Fibroblast of skin of left biceps (primary cell): ENCODE measurements around the gene ZNF609.
"Not testable (repeated sequence)": the region's sequence is repeated elsewhere in the genome, so short reads cannot be mapped to it uniquely, and the experiment has no call there.

Source experiments
- DNase-seq, 2 experiments: peaks; one replicate each; pipeline ENCODE4 v3.0.0-alpha.2; 2013; ENCODE audit warnings: low read depth in 2 of 2

ZNF609 gene

DNA sequence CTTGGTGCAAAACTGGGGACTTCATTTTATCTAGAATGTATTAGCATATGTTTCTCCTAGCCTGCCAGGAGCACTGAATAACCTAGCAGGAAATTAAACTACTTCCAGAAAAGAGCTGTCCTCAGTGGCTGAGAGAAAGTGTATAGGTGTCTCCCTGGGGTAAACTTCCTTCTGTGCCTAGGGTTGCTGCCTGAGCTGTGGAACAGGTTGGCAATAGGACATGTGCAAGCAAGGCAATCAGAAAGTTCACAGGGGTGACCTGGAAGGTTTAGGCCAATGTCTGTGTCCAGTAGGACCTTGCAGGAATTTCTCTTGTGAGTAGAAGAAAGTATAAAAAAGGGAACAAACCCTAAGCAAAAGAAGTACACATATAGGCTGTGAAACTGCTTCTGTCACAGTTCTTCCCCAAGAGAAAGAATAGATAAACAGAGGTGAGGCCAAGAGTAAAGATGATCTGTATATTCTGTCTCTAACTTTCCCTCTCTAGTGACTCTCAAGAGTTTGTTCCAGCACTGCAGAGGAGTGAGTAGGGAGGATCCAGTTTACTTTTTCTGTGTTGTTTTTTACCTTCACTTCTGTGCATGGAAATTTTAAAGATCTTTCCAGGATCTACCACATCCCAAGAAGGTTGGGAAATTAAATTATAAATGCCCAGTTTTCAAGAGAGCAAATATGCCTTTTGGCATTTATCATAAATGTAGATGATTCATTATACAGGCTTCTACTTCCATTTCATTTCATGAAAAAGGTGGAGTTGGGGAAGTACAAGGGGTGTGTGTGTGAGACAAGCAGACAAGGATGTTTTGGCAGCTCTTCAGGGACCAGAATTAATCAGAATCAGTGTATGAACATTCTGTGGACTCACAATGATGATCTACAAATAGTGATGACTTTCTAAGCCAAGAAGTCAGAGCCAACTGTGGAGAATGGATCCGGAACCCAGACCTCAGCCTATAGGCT lies 159.8 kb downstream of the ZNF609 start:
- DNase-seq, result peak; percentile 70 to 72

GRCh38 chr15:64621056-64621455 lies 160.7 kb downstream of the ZNF609 start:
- no peak for DNase-seq

- no peak for DNase-seq
Measured at GRCh38 chr15:64622410-64623260, 162.3 kb downstream of the ZNF609 start.

GRCh38 chr15:64623347-64623996 lies 163.1 kb downstream of the ZNF609 start:
- peak; percentile 38 to 55 for DNase-seq

GRCh38 chr15:64624242-64624641 lies 163.9 kb downstream of the ZNF609 start:
- DNase-seq, result no peak

DNA sequence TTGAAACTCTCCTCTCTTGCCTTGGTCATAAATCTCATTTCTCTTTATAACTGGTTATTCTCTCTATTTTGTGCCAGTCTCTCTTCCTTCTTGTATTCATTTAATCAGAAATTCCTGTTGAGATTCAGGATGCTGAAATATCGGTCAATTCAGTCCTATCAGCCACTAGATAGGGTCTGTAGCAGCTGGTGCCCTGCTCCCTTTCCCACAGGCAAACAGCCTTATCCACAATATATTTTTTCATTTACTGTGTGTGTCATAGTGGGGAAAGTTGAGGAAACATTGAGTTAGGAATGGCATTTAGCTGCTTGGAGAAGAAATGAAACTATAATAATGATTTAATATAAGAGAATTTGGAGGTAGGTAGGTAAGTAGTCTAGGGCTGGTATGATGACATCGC lies 168.7 kb downstream of the ZNF609 start:
- no peak for DNase-seq

DNA sequence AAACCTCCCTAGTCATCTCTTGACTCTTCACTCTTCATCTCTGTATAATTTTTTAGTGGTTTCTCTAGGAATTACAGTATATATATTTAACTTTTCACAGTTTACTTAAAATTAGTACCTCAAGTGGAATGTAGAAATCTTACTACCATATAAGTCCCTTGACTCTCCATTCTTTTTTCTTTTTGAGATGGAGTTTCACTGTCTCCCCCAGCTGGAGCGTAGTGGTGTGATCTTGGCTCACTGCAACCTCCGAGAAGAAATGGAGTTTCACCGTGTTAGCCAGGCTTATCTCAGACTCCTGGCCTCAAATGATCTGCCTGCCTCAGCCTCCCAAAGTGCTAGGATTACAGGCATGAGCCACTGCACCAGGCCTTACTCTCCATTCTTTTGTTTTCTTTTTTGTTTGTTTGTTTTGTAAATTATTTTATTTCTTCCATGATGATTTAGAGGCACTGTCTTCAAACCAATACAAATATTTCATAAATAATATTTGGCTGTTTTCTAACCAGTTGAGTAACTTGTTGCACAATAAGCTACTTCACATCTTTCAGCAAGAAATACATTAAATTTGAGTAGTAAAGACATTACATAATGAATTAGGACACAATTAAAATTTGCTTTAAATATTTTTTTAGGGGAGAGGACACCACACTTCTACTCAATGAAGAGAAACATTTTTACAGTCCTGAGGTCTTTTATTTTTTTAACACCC lies 170.2 kb downstream of the ZNF609 start:
- DNase-seq, result no peak

- not testable (repeated sequence) for DNase-seq
Measured at GRCh38 chr15:64632639-64633038, 172.3 kb downstream of the ZNF609 start.

DNA sequence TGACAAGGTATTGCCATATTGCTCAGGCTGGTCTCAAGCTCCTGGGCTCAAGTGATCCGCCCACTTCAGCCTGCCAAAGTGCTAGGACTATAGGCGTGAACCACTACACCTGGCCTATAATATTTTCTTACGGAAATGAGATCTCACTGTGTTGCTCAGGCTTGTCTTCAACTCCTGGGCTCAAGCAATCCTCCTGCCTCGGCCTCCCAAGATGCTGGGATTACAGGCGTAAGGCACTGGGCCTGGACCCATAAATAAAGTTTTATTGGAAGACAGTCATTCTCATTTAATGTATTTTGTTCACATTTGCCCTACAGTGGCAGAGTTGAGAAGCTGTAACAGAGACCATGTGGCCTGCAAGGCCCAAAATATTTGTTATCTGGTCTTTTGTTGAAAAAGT lies 173.0 kb downstream of the ZNF609 start:
- no peak for DNase-seq

GRCh38 chr15:64634027-64634426 lies 173.6 kb downstream of the ZNF609 start:
- no peak for DNase-seq

GRCh38 chr15:64634576-64635498 lies 174.5 kb downstream of the ZNF609 start:
- DNase-seq, result no peak

- peak in 1 of 2 experiments; percentile 25 for DNase-seq
Measured at GRCh38 chr15:64635499-64636495, 175.4 kb downstream of the ZNF609 start.

DNA sequence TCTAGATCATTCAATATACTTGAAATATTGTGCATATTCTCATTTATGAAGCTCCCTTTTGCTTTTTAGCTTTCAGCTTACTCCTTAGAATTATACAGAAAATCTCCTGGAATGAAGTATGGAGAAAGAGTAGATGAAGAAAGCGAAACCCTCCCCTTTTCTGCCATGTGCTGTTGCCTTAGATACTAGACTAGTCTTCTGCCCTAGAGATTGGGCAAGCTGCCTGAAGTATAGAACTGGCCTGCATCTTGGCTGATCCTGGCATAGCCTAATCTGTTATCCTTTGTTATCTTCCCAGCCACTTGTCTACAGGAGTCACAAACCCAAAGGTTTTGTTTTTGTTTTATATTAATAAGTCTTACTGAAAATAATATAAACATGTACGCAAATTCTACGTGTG lies 176.2 kb downstream of the ZNF609 start:
- no peak for DNase-seq

DNA sequence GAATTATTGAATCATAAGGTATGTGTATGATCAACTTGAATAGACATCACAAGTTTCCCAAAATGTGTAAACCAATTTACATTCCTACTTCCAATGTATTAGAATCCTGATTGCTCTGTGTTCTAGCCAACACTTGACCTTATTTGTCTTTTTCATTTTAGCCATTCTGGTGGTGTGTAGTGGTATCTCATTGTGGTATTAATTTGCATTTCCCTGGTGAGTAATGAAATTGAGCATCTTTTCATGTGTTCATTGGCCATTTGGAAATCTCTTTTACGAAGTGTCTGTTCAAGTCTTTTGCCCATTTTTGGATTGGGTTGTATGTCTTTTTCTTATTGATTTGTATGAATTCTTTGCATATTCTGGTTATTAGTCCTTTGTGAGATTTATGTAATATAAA lies 177.0 kb downstream of the ZNF609 start:
- no peak for DNase-seq

DNA sequence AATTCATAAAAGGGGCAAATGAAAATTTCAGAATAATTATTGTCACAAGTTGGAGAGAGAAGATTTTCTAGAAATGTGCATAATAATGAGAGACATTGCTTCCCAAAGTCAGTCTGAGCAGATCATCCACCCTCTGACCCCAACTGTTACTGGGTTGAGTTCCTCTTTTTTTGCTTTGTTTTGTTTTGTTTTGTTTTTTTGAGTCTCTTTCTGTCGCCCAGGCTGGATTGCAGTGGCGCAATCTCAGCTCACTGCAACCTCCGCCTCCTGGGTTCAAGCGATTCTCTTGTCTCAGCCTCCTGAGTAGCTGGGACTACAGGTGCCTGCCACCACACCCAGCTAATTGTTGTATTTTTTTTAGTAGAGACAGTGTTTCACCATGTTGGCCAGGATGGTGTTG lies 179.4 kb downstream of the ZNF609 start:
- not testable (repeated sequence) for DNase-seq

- DNase-seq, result no peak
Measured at GRCh38 chr15:64640146-64640871, 179.9 kb downstream of the ZNF609 start.

- no peak for DNase-seq
Measured at GRCh38 chr15:64642875-64643274, 182.5 kb downstream of the ZNF609 start.

DNA sequence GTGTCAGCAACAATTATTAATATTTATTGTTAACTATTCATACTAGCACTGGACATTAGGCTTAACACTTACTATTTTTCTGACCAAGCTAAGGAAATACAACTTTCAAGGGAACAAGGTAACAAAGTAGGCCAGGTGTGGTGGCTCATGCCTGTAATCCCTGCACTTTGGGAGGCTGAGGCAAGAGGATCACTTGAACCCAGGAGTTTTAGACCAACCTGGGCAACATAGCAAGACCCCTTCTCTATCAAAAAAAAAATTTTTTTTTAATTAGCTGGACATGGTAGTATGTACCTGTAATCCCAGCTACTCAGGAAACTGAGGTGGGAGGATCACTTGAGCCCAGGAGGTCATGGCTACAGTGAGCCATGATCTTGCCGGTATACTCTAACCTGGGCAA lies 183.3 kb downstream of the ZNF609 start:
- no peak for DNase-seq
